HG03135 (cell line): Measurements from ENCODE around the gene NKAIN4.
"Not testable (repeated sequence)": the region's sequence is repeated elsewhere in the genome, so short reads cannot be mapped to it uniquely, and the experiment has no call there.

Source experiments
- ATAC-seq: cut with Tn5 transposase; IDR thresholded peaks from one replicate; pipeline ENCODE4 v1.9.1; 2021; ENCODE audit warnings: mild to moderate bottlenecking, moderate library complexity; ENCODE audit not compliant: unreplicated experiment

Gene NKAIN4

GRCh38 chr20:63238514-63239125 is 15.6 kb downstream of the NKAIN4 start:
- no peak for ATAC-seq

GRCh38 chr20:63238031-63238430 is 16.2 kb downstream of the NKAIN4 start:
- no peak for ATAC-seq

GRCh38 chr20:63236116-63236837 is 18.0 kb downstream of the NKAIN4 start:
- ATAC-seq = no peak

- ATAC-seq = no peak
Measured at GRCh38 chr20:63235399-63235983, 18.8 kb downstream of the NKAIN4 start, which contains the start of gene BIRC7. Gene BIRC7, plus strand, starts transcription at chr20:63235905. Its CDS starts 192 bp downstream, at chr20:63236097.

GRCh38 chr20:63234693-63235398 is 19.4 kb downstream of the NKAIN4 start:
- no peak for ATAC-seq

- no peak for ATAC-seq
Measured at GRCh38 chr20:63233924-63234323, 20.3 kb downstream of the NKAIN4 start.

- no peak for ATAC-seq
Measured at GRCh38 chr20:63233061-63233344, 21.3 kb downstream of the NKAIN4 start.

GRCh38 chr20:63232235-63233060 is 21.8 kb downstream of the NKAIN4 start:
- ATAC-seq = no peak

GRCh38 chr20:63230800-63231268 is 23.4 kb downstream of the NKAIN4 start:
- ATAC-seq = no peak

GRCh38 chr20:63228806-63229205 is 25.5 kb downstream of the NKAIN4 start:
- no peak for ATAC-seq

- ATAC-seq = no peak
Measured at GRCh38 chr20:63227260-63227659, 27.0 kb downstream of the NKAIN4 start.

GRCh38 chr20:63226042-63226943 is 28.0 kb downstream of the NKAIN4 start:
- no peak for ATAC-seq

- no peak for ATAC-seq
Measured at GRCh38 chr20:63225082-63225454, 29.2 kb downstream of the NKAIN4 start.

- no peak for ATAC-seq
Measured at GRCh38 chr20:63224412-63225081, 29.7 kb downstream of the NKAIN4 start.

GRCh38 chr20:63223826-63224207 is 30.4 kb downstream of the NKAIN4 start:
- ATAC-seq = no peak

GRCh38 chr20:63223121-63223825 is 31.0 kb downstream of the NKAIN4 start:
- ATAC-seq = no peak

- no peak for ATAC-seq
Measured at GRCh38 chr20:63222541-63222940, 31.7 kb downstream of the NKAIN4 start.

GRCh38 chr20:63221400-63222053 is 32.7 kb downstream of the NKAIN4 start:
- not testable (repeated sequence) for ATAC-seq
